Measurements from ENCODE around the gene KLF13. TPM values are rescaled to one million over a fixed set of nuclear protein-coding genes. Genes with fewer than 3 reads are reported as not detected.

The KLF13 gene
- total RNA-seq, 6 experiments from 2014 or later, result 22.5 to 29.1 (median 23.5) TPM

DNA sequence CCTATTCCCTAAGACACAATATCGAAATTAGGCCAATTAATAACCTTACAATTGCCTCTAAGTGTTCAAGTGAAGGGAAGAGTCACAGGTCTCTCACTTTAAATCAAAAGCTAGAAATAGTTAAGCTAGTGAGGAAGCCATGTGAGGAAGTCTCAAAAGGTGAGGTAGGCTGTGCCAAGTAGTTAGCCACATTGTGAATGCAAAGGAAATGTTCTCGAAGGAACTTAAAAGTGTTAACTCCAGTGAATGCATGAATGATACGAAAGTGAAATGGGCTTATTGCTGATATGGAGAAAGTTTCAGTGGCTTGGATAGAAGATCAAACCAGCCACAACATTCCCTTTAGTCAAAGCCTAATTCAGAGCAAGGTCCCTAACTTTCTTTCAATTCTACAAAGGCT is 59.1 kb downstream of the KLF13 start:
- H3K36me3 Mint-ChIP-seq (ENCODE audit: low read depth), result peaks cover 16% of the 10 kb centered on the region
- H3K4me1 Mint-ChIP-seq (ENCODE audit: low read depth), result peaks cover 20% of the 10 kb centered on the region

DNA sequence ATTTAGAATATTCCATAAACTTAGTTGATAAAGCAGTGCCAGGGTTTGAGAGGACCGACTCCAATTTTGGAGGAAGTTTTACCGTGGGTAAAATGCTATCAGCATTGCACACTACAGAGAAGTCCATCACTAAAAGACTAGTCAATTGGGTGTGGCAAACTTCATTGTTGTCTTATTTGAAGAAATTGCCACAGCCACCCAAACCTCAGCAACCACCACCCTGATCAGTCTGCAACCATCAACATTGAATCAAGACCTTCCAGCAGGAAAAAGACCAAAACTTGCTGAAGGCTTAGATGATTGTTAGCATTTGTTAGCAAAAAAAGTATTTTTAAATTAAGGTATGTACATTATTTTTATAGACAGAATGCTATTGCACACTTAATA is 60.5 kb downstream of the KLF13 start:
- Mint-ChIP-seq H3K27me3 (ENCODE audit: insufficient read depth) (no peaks in the 10 kb centered on the region; the same call in 1 of the 2 replicates), H3K36me3 (ENCODE audit: low read depth) (peaks cover 8% of the 10 kb centered on the region), H3K9me3 (peaks cover 9% of the 10 kb centered on the region), H3K27ac (no peak overlapping the region), H3K4me1 (ENCODE audit: low read depth) (peaks cover 20% of the 10 kb centered on the region), H3K4me3 (no peak overlapping the region)
- TF ChIP-seq, protein P1, sequence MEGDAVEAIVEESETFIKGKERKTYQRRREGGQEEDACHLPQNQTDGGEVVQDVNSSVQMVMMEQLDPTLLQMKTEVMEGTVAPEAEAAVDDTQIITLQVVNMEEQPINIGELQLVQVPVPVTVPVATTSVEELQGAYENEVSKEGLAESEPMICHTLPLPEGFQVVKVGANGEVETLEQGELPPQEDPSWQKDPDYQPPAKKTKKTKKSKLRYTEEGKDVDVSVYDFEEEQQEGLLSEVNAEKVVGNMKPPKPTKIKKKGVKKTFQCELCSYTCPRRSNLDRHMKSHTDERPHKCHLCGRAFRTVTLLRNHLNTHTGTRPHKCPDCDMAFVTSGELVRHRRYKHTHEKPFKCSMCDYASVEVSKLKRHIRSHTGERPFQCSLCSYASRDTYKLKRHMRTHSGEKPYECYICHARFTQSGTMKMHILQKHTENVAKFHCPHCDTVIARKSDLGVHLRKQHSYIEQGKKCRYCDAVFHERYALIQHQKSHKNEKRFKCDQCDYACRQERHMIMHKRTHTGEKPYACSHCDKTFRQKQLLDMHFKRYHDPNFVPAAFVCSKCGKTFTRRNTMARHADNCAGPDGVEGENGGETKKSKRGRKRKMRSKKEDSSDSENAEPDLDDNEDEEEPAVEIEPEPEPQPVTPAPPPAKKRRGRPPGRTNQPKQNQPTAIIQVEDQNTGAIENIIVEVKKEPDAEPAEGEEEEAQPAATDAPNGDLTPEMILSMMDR (IDR thresholded peaks at IDR 0.05), result no peak
- DNase-seq, result no peak

More for the DNA sequence above, 59.1 kb downstream of the KLF13 start:
- Mint-ChIP-seq H3K4me3 (no peak overlapping the region), H3K27ac (no peak overlapping the region), H3K9me3 (peaks cover 15% of the 10 kb centered on the region), H3K27me3 (ENCODE audit: insufficient read depth) (no peaks in the 10 kb centered on the region; the same call in 1 of the 2 replicates)
- TF ChIP-seq, protein P1 (IDR thresholded peaks at IDR 0.05), result no peak
- no peak for DNase-seq

DNA sequence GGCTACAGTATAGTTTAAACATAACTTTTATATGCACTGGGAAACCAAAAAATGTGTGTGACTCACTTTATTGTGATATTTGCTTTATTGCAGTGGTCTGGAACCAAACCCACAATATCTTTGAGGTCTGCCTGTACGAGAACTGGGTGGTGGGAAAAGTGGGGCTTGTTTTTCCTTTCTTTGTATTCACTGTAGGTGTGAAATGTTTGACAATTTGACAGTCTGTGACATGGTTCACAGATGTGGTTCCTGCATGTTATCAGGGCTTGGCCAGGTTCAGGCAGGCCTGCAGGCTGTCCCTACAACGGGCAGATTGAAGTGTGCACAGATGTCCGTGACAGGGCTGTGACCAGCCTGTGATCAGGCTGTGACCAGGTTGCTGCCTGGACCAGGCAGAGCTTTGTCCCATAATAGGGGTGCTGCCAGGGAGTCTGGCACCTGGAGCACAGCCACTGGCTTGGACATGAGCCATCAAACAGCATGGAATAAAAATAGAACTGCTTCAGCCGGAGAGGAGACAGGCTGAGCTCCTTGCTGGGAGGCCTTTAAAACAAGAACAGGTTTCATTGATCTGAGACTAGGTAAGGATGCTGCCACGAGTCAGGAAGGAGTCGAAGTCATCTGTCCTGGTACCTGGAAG is 61.0 kb downstream of the KLF13 start:
- H3K27me3 Mint-ChIP-seq (ENCODE audit: insufficient read depth), result no peaks in the 10 kb centered on the region; the same call in 1 of the 2 replicates
- peaks cover 9% of the 10 kb centered on the region for H3K9me3 Mint-ChIP-seq
- DNase-seq, result peak; percentile 54
- H3K36me3 Mint-ChIP-seq (ENCODE audit: low read depth), result peaks cover 8% of the 10 kb centered on the region
- peak overlapping the region; percentile 57 for H3K27ac Mint-ChIP-seq
- peak overlapping the region; percentile 16 for H3K4me3 Mint-ChIP-seq
- H3K4me1 Mint-ChIP-seq (ENCODE audit: low read depth), result peaks cover 20% of the 10 kb centered on the region
- TF ChIP-seq, protein P1 (IDR thresholded peaks at IDR 0.05), result no peak

DNA sequence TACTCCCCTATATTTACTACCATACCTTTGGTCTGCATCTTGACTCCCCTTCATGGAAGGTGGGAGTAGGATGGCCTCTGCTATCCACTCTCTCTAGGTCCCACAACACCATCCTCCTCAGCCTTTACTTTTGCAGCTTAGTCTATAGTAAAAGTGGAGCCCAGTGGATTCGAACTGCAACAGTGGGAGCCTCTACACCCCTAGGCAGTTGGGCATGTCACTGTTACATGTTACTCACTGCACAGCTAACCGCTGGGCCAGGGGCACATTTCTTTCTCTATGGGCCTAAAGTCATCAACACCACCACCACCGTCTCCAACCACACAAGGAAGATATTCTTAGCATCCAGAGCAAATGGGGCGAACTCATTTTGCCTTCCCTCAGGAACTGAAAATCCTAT is 62.9 kb downstream of the KLF13 start:
- Mint-ChIP-seq H3K9me3 (peaks cover 9% of the 10 kb centered on the region), H3K27ac (no peak overlapping the region), H3K4me3 (no peak overlapping the region), H3K36me3 (ENCODE audit: low read depth) (peaks cover 8% of the 10 kb centered on the region), H3K27me3 (ENCODE audit: insufficient read depth) (no peaks in the 10 kb centered on the region; the same call in 1 of the 2 replicates), H3K4me1 (ENCODE audit: low read depth) (peaks cover 20% of the 10 kb centered on the region)
- DNase-seq, result no peak
- TF ChIP-seq, protein P1 (IDR thresholded peaks at IDR 0.05), result no peak

DNA sequence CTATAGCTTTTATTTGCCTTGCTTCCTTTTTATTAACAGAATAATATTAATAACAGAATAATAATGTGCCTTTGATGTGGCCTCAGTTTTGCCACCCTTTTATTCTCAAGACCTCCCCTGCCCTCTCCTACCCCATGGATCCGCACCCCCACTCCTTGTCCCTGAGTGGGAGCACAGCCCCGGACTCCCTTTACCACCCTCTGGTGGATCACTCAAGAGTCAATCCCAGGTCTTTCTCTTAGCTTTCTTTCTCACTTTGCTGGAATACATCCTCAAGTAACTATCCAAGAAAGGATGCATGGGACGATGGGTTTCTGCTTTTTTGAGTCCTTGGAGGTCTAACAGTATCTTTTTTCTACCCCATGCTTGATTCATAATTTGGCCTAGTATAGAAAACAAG is 63.4 kb downstream of the KLF13 start:
- Mint-ChIP-seq H3K4me1 (ENCODE audit: low read depth) (peaks cover 20% of the 10 kb centered on the region), H3K27me3 (ENCODE audit: insufficient read depth) (no peaks in the 10 kb centered on the region; the same call in 1 of the 2 replicates), H3K4me3 (no peak overlapping the region), H3K9me3 (peaks cover 9% of the 10 kb centered on the region), H3K27ac (no peak overlapping the region), H3K36me3 (ENCODE audit: low read depth) (peaks cover 8% of the 10 kb centered on the region)
- TF ChIP-seq, protein P1 (IDR thresholded peaks at IDR 0.05), result no peak; the same call in 1 of the 2 replicates
- no peak for DNase-seq
